ENCODE results near the gene RBFOX1. TPM values are rescaled to one million over a fixed set of nuclear protein-coding genes. Genes with fewer than 3 reads are reported as not detected.
"Not testable (repeated sequence)": the region's sequence is repeated elsewhere in the genome, so short reads cannot be mapped to it uniquely, and the experiment has no call there.

The RBFOX1 gene
- total RNA-seq, 4 donors from 2014 or later, result not detected

GRCh38 chr16:7497691-7498090, 165.0 kb downstream of the RBFOX1 start:
- DNase-seq (ENCODE audit: extremely low spot score), result no peak
- H3K4me1 ChIP-seq, result no peaks in the 10 kb centered on the region
- no peaks in the 10 kb centered on the region for H3K9me3 ChIP-seq
- H3K27me3 ChIP-seq, result no peaks in the 10 kb centered on the region
- TF ChIP-seq POLR2A (IDR thresholded peaks at IDR 0.05; ENCODE audit: low read depth) (no peak), CTCF (IDR thresholded peaks at IDR 0.05) (no peak), EP300 (IDR thresholded peaks at IDR 0.05) (no peak), POLR2AphosphoS5 (IDR thresholded peaks at IDR 0.05) (no peak)
- no peak overlapping the region for H3K27ac ChIP-seq (replicated peaks in 1 of 4)
- WGBS, result 83% methylated on average over 4 of the region's 4 CpGs
- H3K36me3 ChIP-seq, result no peaks in the 10 kb centered on the region
- H3K4me3 ChIP-seq, result no peak overlapping the region
- intact Hi-C loops (cut with DNase I), result no loop called here

GRCh38 chr16:7501868-7502267, 169.2 kb downstream of the RBFOX1 start:
- H3K36me3 ChIP-seq, result no peaks in the 10 kb centered on the region
- DNase-seq (ENCODE audit: extremely low spot score), result no peak
- intact Hi-C loops (cut with DNase I), result no loop called here
- no peaks in the 10 kb centered on the region for H3K9me3 ChIP-seq
- H3K27me3 ChIP-seq, result no peaks in the 10 kb centered on the region
- peaks cover 0 to 2% (median 0%) of the 10 kb centered on the region in 4 donors for H3K4me1 ChIP-seq
- TF ChIP-seq EP300 (IDR thresholded peaks at IDR 0.05) (no peak), POLR2A (IDR thresholded peaks at IDR 0.05; ENCODE audit: low read depth) (no peak), CTCF (IDR thresholded peaks at IDR 0.05) (no peak), POLR2AphosphoS5 (IDR thresholded peaks at IDR 0.05) (no peak)
- H3K4me3 ChIP-seq, result no peak overlapping the region
- WGBS, result 84% methylated on average over 5 of the region's 5 CpGs
- no peak overlapping the region for H3K27ac ChIP-seq (replicated peaks in 1 of 4)

- H3K27ac ChIP-seq (replicated peaks in 1 of 4); H3K4me1 ChIP-seq; H3K36me3 ChIP-seq; H3K27me3 ChIP-seq; H3K4me3 ChIP-seq; intact Hi-C loops (cut with DNase I); H3K9me3 ChIP-seq; DNase-seq (ENCODE audit: extremely low spot score): not testable (repeated sequence)
- WGBS, result 81% methylated on average over 4 of the region's 4 CpGs
These were observed 170.0 kb downstream of the RBFOX1 start for GRCh38 chr16:7502591-7503157.

GRCh38 chr16:7503666-7504065, 171.0 kb downstream of the RBFOX1 start:
- intact Hi-C loops (cut with DNase I), result no loop called here
- Histone ChIP-seq H3K27ac (replicated peaks in 1 of 4) (no peak overlapping the region), H3K4me3 (no peak overlapping the region), H3K4me1 (peaks cover 0 to 2% (median 0%) of the 10 kb centered on the region in 4 donors), H3K36me3 (no peaks in the 10 kb centered on the region), H3K9me3 (no peaks in the 10 kb centered on the region), H3K27me3 (no peaks in the 10 kb centered on the region)
- no peak for TF ChIP-seq EP300 (IDR thresholded peaks at IDR 0.05)
- TF ChIP-seq POLR2AphosphoS5 (IDR thresholded peaks at IDR 0.05), result no peak
- TF ChIP-seq POLR2A (IDR thresholded peaks at IDR 0.05; ENCODE audit: low read depth), result no peak
- TF ChIP-seq CTCF (IDR thresholded peaks at IDR 0.05), result no peak
- DNase-seq (ENCODE audit: extremely low spot score), result no peak
- WGBS, result 92% methylated on average over 3 of the region's 3 CpGs

- no peak overlapping the region for H3K4me3 ChIP-seq
- 86% methylated on average over 8 of the region's 8 CpGs for WGBS
- no peaks in the 10 kb centered on the region for H3K9me3 ChIP-seq
- H3K4me1 ChIP-seq, result peaks cover 0 to 2% (median 0%) of the 10 kb centered on the region in 4 donors
- H3K36me3 ChIP-seq, result no peaks in the 10 kb centered on the region
- H3K27me3 ChIP-seq, result no peaks in the 10 kb centered on the region
- TF ChIP-seq POLR2A (IDR thresholded peaks at IDR 0.05; ENCODE audit: low read depth) (no peak), EP300 (IDR thresholded peaks at IDR 0.05) (no peak), POLR2AphosphoS5 (IDR thresholded peaks at IDR 0.05) (no peak), CTCF (IDR thresholded peaks at IDR 0.05) (no peak)
- H3K27ac ChIP-seq (replicated peaks in 1 of 4), result no peak overlapping the region
- intact Hi-C loops (cut with DNase I), result no loop called here
- no peak for DNase-seq (ENCODE audit: extremely low spot score)
These were observed 172.2 kb downstream of the RBFOX1 start for GRCh38 chr16:7504844-7505243.
